ENCODE results near the gene P4HB.

P4HB gene

DNA sequence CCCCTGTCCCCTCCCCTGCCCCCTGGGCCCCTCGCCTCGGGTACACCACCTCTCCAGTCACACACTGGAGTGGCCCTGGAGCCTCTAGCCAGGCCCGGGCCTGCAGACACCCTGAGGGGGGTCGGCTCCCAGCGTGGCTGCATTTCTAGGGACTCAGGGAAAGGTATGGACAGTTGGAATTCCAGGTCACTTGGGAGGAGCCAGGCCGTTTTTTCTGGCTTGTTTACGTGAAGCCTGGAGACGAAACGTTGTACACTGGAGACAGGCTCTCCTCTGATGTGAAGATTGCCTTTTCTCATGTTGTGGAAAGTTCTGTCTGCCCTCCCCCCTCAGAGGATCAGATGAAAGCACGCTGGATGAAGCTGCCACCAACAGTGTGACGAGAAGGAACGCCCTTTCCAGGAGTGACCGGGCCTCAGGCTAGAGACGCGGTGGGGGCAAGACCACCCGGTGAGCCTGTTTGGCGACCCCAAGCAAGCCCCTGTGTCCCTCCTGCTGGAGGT, 21.5 kb downstream of the P4HB start:
- TF ChIP-seq, protein P1, sequence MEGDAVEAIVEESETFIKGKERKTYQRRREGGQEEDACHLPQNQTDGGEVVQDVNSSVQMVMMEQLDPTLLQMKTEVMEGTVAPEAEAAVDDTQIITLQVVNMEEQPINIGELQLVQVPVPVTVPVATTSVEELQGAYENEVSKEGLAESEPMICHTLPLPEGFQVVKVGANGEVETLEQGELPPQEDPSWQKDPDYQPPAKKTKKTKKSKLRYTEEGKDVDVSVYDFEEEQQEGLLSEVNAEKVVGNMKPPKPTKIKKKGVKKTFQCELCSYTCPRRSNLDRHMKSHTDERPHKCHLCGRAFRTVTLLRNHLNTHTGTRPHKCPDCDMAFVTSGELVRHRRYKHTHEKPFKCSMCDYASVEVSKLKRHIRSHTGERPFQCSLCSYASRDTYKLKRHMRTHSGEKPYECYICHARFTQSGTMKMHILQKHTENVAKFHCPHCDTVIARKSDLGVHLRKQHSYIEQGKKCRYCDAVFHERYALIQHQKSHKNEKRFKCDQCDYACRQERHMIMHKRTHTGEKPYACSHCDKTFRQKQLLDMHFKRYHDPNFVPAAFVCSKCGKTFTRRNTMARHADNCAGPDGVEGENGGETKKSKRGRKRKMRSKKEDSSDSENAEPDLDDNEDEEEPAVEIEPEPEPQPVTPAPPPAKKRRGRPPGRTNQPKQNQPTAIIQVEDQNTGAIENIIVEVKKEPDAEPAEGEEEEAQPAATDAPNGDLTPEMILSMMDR (IDR thresholded peaks at IDR 0.05): no peak

DNA sequence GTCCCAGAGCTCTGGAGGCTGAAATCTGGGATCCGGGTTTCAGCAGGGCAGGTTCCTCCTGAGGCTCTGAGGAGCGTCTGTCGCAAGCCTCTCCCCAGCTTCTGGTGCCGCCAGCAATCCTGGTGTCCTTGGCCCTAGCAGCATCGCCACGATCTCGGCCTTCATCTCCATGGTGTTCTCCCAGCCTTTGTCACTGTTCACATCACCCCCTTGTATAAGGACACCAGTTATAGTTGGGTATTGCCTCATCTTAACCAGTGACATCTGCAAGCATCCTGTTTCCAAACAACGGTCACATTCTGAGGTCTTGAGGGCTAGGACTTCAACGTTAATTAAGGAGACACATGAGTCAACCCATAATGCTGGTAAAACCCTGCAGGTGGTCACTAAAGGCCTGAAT, 22.7 kb downstream of the P4HB start:
- TF ChIP-seq, protein P1 (IDR thresholded peaks at IDR 0.05): no peak

DNA sequence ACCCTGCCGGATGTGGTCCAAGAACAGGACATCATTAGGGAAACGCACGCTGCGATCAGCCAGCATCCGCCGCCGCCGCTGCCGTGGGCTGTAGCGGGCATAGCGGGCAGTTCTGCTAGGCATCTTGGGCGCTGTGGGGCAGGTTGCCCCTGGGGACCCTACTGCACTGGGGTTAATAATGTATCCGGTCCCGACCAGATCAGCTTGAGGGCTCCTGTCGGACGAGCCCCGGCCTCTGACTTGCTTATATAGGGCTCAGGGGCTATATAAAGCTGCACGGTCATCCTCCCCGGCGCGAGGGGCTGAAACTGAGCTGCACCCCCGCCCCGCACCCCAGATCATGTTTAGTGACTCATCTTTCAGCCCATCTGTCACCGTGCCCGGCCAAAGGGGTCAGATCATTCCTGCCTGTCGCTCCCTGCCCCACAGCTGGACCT, 25.5 kb downstream of the P4HB start, which contains the start of gene PPP1R27:
PPP1R27 (minus strand) TSS at position 220 of the 437 bp plus-strand sequence; CDS start at position 123, 97 bp downstream.
- TF ChIP-seq, protein P1 (IDR thresholded peaks at IDR 0.05): no peak

DNA sequence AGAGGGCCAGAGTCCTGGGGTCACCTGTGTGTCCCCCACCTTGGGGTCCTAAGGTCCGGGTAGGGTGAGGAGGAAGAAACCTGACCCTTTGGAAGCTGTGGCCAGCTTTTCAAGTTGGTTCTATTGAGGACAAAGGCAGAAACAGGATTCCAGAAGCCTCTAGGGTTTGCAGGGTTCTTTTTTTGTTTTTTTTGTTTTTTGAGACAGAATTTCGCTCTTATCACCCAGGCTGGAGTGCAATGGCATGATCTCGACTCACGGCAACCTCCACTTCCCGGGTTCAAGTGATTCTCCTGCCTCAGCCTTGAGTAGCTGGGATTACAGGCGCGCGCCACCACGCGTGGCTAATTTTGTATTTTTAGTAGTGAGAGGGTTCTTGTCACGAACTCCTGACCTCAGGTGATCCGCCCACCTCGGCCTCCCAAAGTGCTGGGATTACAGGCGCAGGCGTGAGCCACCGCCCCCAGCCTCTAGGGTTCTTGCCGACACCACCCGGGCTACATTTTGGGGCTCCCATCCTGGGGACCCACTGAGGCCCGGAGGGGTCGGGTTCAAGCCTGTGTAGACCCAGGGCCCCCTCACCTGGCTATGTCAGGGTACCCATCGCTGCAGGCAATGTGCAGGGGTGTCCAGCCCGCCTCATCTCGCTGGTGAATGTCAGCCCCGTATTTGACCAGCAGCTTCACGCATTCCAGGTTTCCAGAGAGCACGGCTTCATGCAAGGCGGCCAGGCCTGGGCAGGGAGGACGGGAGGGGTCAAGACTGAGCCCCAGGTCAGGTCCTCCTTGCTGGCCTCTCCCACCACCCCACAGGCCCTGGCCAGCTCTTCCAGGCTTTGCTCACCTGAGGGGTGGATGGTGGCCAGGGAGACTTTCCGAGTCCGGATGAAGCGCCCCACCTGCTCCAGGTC, 26.2 kb downstream of the P4HB start:
- TF ChIP-seq, protein P1 (IDR thresholded peaks at IDR 0.05): no peak

DNA sequence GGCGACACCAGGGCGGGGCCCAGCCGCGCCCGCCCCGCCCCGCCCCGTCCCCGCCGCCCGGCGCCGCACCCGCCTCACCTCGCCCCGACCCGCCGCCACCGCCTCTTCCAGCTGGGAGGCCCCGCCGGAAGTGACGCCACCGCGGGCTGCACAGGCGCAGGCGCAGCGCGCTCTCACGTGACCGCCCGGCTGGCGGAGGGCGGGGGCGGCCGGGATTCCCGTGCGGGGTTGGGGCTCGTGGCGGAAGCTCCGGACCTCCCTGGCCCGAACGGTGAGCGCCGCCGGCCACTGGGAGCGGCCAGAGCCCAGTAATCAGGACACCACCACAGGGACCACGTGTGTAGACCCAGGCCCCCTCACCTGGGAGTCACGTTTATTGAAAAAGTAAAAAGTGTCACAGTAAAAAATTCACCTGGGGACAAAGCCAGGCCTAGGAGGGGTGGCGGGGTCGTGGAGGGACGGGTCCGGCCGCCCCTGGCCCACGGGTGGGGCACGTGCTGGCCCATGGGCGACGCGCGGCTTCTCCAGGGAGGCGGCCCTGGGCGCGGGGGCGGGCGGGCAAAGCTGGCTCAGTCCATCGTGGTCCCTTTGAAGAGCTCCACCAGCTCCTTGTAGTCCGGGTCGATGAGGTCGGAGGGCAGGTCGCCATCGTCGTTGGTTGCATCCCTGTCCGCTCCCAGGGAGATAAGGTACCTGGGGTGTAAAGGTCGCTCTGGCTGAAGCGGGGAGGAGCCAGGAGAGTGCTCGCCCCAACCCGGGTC, 27.0 kb downstream of the P4HB start, which contains the start of gene MCRIP1:
MCRIP1 (minus strand) TSS at position 132 of the 761 bp plus-strand sequence. CDS start 8,785 bp downstream, outside the sequence.
- TF ChIP-seq, protein P1 (IDR thresholded peaks at IDR 0.05): no peak

DNA sequence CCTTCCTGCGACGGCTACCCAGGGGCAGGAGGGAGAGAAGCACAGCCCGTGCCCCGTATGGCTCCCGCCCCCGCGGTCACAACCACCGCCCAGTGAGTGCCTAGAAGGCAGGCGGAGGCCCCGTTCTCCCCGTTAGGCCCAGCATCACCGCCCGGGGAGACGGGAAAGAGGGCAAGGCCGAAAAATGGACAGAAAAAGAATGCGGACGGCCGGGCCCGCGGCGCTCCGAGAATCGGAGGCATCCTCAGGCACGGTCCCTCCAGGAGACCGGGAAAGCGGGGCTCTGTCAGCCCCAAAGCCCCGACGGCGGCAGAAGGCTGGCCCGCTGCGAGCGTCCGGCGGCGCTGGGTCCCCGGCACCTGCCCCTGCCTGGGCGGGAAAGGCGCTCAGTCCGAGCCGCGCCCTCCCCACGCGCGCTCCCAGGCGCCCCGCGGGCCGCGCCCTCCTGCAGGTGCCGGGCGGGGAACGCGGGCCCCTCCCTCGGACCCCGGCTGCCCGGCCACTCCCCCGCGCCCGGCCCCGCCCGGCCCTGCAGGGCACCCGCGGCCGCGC, 27.7 kb downstream of the P4HB start:
- TF ChIP-seq, protein P1 (IDR thresholded peaks at IDR 0.05): no peak

DNA sequence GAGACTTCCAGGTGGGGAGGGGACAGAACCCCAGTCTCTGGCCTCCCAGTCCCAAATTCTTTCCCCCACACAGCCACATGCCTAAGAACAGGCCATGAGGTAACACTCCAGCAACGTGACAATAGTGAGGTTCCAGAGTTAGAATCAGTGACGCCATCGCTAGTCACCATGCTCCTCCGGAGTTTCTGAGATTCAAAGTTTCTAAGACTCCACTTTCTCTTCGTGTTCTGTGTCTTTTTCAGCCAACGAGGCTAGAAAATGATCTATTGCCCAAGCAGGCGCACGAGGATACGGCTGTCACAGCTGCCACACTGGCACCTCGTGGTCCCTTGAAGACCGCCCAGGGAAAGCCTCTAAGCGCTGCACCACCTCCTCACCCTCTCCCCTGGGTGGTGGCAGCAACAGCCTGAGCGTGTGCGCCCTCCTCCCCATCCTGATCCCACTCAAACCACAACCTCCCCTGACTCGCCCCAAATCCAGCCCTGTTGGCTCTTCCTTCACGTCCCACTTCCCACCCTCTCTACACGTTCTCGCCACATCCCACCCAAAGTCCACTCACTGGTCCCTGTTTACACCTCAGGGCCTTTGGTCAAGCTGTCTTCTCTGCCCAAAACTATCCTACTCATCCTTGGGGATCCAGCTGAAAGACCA, 28.3 kb downstream of the P4HB start:
- TF ChIP-seq, protein P1 (IDR thresholded peaks at IDR 0.05): no peak

Measured in LNCAP (cell line).